A673 (cell line): Measurements from ENCODE around the gene KIAA1549. TPM values are rescaled to one million over a fixed set of nuclear protein-coding genes. Genes with fewer than 3 reads are reported as not detected.

Experiments
- BruUV-seq: library from RNA; stranded (reverse); fragments of 400-500 nt; replicated peaks from 2 replicates; lab custom pipeline; 2021; lab: Mats Ljungman, UMichigan
- CTCF ChIA-PET: fragments of 300-600 bp; sonication (Branson Sonifier 250); formaldehyde crosslinking; loops from one replicate; lab custom pipeline; 2022; ENCODE audit warnings: antibody characterized with exemption; lab: Charles Lee
- POLR2A ChIA-PET: fragments of 300-600 bp; sonication (Branson Sonifier 250); formaldehyde crosslinking; loops from one replicate; lab custom pipeline; 2022; ENCODE audit warnings: antibody characterized with exemption; ENCODE audit not compliant: low non-redundant PET; lab: Charles Lee
- DNase-seq: peaks from one replicate; pipeline ENCODE4 v3.0.0-alpha.2; 2015; ENCODE audit warnings: low spot score
- H3K27ac ChIP-seq: fragments of 200-600 bp; sonication (generic); 2 replicates; pipeline ENCODE4 v1.5.1; 2016; ENCODE audit warnings: mixed run types, low read depth, mild to moderate bottlenecking, mixed read lengths, antibody characterized with exemption, low read length; ENCODE audit not compliant: poor library complexity, severe bottlenecking
- H3K27me3 ChIP-seq: fragments of 200-600 bp; sonication (generic); replicated peaks from 2 replicates; pipeline ENCODE4 v1.6.1; 2017; ENCODE audit warnings: mixed run types, low read depth, mild to moderate bottlenecking, mixed read lengths, antibody characterized with exemption, low read length; ENCODE audit not compliant: insufficient read depth, poor library complexity
- H3K36me3 ChIP-seq: fragments of 200-600 bp; sonication (generic); 2 replicates; pipeline ENCODE4 v1.6.1; 2016; ENCODE audit warnings: mixed run types, mild to moderate bottlenecking, mixed read lengths, antibody characterized with exemption, low read length; ENCODE audit not compliant: insufficient read depth, poor library complexity, severe bottlenecking
- H3K4me1 ChIP-seq: fragments of 200-600 bp; sonication (generic); 2 replicates; pipeline ENCODE4 v1.6.1; 2017; ENCODE audit warnings: mixed run types, mild to moderate bottlenecking, mixed read lengths, antibody characterized with exemption, low read length; ENCODE audit not compliant: insufficient read depth, poor library complexity, severe bottlenecking
- H3K4me3 ChIP-seq: fragments of 200-600 bp; sonication (generic); 2 replicates; pipeline ENCODE4 v1.5.1; 2016; ENCODE audit warnings: low read depth, mixed run types, mild to moderate bottlenecking, mixed read lengths, low read length; ENCODE audit not compliant: poor library complexity, severe bottlenecking
- H3K9me3 ChIP-seq: fragments of 200-600 bp; sonication (generic); 2 replicates; pipeline ENCODE4 v1.6.1; 2016; ENCODE audit warnings: mixed run types, low read depth, mild to moderate bottlenecking, mixed read lengths, antibody characterized with exemption, low read length; ENCODE audit not compliant: poor library complexity, severe bottlenecking
- CTCF ChIP-seq: fragments of 300-800, 200-600 bp; sonication (generic); conservative IDR thresholded peaks from 2 replicates; pipeline ENCODE4 v1.5.1; 2017; ENCODE audit warnings: low read depth, mild to moderate bottlenecking, antibody characterized with exemption, low read length, moderate library complexity, mixed read lengths
- EZH2 ChIP-seq: fragments of 200-600 bp; sonication (generic); IDR thresholded peaks from 2 replicates; pipeline ENCODE4 v1.6.1; 2017; ENCODE audit warnings: borderline replicate concordance, low read depth, mild to moderate bottlenecking, mixed read lengths, antibody characterized with exemption, low read length; ENCODE audit not compliant: poor library complexity, severe bottlenecking
- intact Hi-C: fragments of 100-400 bp; cut with micrococcal nuclease; formaldehyde crosslinking; loops from one replicate; pipeline ENCODE4 v1.10.0; 2022; ENCODE audit not compliant: unreplicated experiment
- total RNA-seq: library from RNA; stranded (reverse); gene quantifications from 2 replicates; pipeline ENCODE4 v1.2.3, GENCODE V29; 2021

Gene KIAA1549
- total RNA-seq, 1 experiment from 2014 or later = 2.5 TPM

GRCh38 chr7:138935465-138936011, 45.7 kb downstream of the KIAA1549 start:
- no peaks in the 10 kb centered on the region for H3K27me3 ChIP-seq
- no peak overlapping the region for H3K27ac ChIP-seq
- BruUV-seq = no TSS peak
- intact Hi-C loops = no loop called here
- POLR2A ChIA-PET = no interaction called here
- peak; percentile 68 for DNase-seq
- no peaks in the 10 kb centered on the region for H3K9me3 ChIP-seq
- H3K4me1 ChIP-seq = peaks cover 10% of the 10 kb centered on the region
- H3K4me3 ChIP-seq = no peak overlapping the region
- H3K36me3 ChIP-seq = no peaks in the 10 kb centered on the region
- TF ChIP-seq CTCF (no peak), EZH2 (no peak)
- CTCF ChIA-PET = no interaction called here

- CTCF ChIA-PET = no interaction called here
- DNase-seq = peak; percentile 31
- BruUV-seq = no TSS peak
- no peaks in the 10 kb centered on the region for H3K27me3 ChIP-seq
- POLR2A ChIA-PET = no interaction called here
- no peak overlapping the region for H3K27ac ChIP-seq
- H3K36me3 ChIP-seq = no peaks in the 10 kb centered on the region
- intact Hi-C loops = no loop called here
- no peak for TF ChIP-seq CTCF
- TF ChIP-seq EZH2 = no peak
- H3K9me3 ChIP-seq = no peaks in the 10 kb centered on the region
- no peak overlapping the region for H3K4me3 ChIP-seq
- peaks cover 10% of the 10 kb centered on the region for H3K4me1 ChIP-seq
These were observed 46.3 kb downstream of the KIAA1549 start for GRCh38 chr7:138934861-138935260.

- CTCF ChIA-PET = no interaction called here
- no TSS peak for BruUV-seq
- Histone ChIP-seq H3K4me3 (no peak overlapping the region), H3K27me3 (no peaks in the 10 kb centered on the region), H3K9me3 (no peaks in the 10 kb centered on the region), H3K27ac (no peak overlapping the region), H3K36me3 (no peaks in the 10 kb centered on the region), H3K4me1 (peaks cover 10% of the 10 kb centered on the region)
- POLR2A ChIA-PET = no interaction called here
- no peak for TF ChIP-seq EZH2
- no peak for TF ChIP-seq CTCF
- intact Hi-C loops = no loop called here
- DNase-seq = no peak
These were observed 46.8 kb downstream of the KIAA1549 start for GRCh38 chr7:138934367-138934766.
